SK-N-SH (cell line): Measurements from ENCODE around the gene CHL1.
"Not testable (repeated sequence)": the region's sequence is repeated elsewhere in the genome, so short reads cannot be mapped to it uniquely, and the experiment has no call there.

Experiments used
- GABPA ChIP-seq: IDR thresholded peaks from 2 replicates; pipeline ENCODE4 v1.4.0; 2012; ENCODE audit warnings: low read depth, mild to moderate bottlenecking
- JUND ChIP-seq: IDR thresholded peaks from 2 replicates; pipeline ENCODE4 v1.4.0; 2012
- NFIC ChIP-seq: IDR thresholded peaks from 2 replicates; pipeline ENCODE4 v1.4.0; 2012; ENCODE audit warnings: borderline replicate concordance
- POLR2AphosphoS5 ChIP-seq: IDR thresholded peaks from 2 replicates; pipeline ENCODE4 v1.6.1; 2012; ENCODE audit warnings: low read depth, low read length
- TAF1 ChIP-seq: IDR thresholded peaks from 2 replicates; pipeline ENCODE4 v1.6.1; 2012; ENCODE audit warnings: low read depth, mild to moderate bottlenecking, low read length, moderate library complexity, borderline replicate concordance
- TF ChIP-seq, protein P1 (sequence below): fragments of 200-600 bp; sonication (generic); IDR thresholded peaks from 2 replicates; pipeline ENCODE4 v1.6.1; 2017; ENCODE audit warnings: antibody characterized with exemption, mild to moderate bottlenecking, moderate library complexity

DNA sequence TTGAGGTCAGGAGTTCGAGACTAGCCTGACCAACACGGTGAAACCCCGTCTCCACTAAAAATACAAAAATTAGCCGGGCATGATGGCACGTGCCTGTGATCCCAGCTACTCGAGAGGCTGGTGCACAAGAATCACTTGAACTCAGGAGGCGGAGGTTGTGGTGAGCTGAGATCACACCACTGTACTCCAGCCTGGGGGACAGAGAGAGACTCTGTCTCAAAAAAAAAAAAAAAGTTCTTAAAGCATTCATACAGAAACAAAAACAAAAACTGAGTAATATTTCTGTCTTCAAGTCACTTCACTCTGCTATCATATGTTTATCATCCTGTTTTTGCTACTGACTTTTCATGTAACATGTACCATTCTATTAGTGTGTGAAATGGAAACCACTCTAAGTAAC, 169.7 kb downstream of the CHL1 start:
- TF ChIP-seq, protein P1, sequence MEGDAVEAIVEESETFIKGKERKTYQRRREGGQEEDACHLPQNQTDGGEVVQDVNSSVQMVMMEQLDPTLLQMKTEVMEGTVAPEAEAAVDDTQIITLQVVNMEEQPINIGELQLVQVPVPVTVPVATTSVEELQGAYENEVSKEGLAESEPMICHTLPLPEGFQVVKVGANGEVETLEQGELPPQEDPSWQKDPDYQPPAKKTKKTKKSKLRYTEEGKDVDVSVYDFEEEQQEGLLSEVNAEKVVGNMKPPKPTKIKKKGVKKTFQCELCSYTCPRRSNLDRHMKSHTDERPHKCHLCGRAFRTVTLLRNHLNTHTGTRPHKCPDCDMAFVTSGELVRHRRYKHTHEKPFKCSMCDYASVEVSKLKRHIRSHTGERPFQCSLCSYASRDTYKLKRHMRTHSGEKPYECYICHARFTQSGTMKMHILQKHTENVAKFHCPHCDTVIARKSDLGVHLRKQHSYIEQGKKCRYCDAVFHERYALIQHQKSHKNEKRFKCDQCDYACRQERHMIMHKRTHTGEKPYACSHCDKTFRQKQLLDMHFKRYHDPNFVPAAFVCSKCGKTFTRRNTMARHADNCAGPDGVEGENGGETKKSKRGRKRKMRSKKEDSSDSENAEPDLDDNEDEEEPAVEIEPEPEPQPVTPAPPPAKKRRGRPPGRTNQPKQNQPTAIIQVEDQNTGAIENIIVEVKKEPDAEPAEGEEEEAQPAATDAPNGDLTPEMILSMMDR = not testable (repeated sequence)
- not testable (repeated sequence) for TF ChIP-seq GABPA, POLR2AphosphoS5, TAF1, JUND, NFIC
